ENCODE data around the gene ITGB8.
A peak's percentile ranks its signal among the peaks of the same experiment; 100 is the strongest.
"Not testable (repeated sequence)": the region's sequence is repeated elsewhere in the genome, so short reads cannot be mapped to it uniquely, and the experiment has no call there.

ITGB8 gene

DNA sequence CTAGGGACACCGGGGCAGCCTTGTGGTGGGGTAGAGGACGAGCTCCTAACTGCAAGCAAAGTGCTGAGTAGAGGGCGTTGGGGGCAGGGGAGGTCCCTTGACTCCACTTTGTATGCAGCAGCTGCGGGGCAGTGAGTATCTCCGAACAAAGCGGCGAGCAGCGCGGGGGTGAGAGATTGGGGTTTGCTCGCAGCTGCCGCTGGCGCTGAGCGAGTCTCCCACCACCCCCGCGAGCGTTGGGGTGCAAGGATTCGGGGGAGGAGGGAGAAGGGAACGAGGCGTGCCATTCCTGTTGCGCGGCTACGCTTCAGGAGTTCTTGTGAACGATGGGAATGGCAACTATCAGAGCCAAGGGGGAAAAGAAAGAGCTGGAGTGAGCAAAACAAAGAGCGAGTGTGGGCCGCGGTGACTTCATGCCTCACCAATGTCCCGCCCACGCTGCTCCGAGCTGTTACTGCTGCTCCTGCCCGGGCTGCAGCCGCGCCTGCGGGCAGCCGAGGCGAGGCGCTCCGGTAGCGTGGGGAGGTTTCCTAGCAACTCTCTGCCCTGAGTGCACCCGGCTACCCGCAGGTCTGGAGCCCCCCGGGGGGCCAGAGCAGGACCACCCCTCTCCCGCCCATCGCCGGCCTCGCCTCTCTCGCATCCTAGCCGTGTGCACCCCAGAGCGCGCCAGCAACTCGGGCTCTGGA is at the start of gene ITGB8:
TSS of gene ITGB8 (plus strand) at position 662 of the 689 bp plus-strand sequence. CDS start 907 bp downstream, outside the sequence.
- peak; percentile 90 for DNase-seq (ENCODE audit: low spot score)

DNA sequence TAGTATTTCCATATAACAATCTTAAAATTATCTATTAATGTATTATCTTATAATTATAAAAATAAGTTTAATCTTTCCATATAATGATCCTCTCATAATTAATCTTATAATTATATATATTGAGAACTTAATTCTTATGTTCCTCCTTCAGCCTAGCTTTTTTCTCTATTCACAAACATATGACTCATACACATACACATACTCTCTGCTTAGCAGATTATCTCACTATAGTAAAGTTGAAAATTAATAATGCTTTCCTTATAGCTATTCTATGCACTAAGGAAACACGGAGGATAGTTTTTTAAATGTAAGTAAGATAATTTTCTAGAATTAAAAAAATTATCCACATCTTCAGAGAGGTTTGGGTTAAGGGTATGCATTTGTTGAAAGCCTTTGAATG is 47.7 kb upstream of the ITGB8 start:
- no peak for DNase-seq (ENCODE audit: low spot score)

DNA sequence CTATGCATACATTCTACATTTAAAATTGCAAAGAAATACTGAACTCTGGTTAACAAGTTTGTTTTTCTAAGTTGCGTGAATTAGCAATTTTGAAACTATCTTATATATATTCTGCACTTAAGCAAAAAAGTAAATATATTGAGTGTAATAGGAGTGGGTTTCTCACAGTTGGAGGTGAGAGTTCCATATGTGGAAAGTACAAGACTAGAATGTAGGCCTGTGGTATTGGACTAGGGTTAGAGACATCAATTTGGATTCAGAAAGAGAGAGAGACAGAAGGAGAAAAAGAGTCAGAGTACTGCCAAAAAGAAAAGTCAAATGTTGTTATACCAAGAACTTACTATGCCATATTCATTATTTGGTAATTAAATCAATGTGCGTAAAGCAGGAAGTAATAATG is 47.3 kb upstream of the ITGB8 start:
- no peak for DNase-seq (ENCODE audit: low spot score)

DNA sequence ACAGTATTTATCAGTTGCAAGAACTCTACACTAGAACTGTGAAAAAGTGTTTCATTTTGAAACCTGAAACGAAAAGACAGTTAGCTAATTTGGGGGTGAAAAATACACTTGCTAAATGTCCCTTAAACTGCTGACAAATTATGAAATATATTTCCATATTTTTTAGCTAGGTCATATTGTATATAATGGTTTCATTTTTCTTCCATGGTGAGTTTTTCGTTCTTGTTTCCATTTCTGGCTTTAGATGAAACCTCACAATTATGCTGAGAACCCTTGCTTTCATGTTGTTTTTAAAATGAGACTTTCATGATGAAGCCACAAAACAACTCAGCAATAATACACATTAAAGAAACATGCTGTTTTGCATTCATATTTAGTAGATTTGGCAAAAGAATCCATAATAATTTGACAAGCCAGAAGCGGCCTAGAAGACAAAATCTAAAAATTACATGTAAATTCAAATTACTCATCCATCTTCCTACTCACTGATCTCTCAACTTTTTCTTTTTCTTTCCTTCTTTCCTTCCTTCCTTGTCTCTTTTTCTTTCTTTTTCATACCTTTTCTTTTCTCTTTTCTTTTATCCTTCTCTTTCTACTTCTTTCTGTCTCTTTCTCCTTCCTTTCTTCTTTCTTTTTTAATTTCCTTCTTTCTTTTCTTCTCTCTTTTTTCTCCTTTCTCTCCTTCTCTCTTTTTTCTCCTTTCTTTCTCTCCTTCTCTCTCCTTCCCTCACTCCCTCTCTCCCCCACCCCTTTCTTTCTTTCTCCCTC is 46.5 kb upstream of the ITGB8 start:
- no peak for DNase-seq (ENCODE audit: low spot score)

DNA sequence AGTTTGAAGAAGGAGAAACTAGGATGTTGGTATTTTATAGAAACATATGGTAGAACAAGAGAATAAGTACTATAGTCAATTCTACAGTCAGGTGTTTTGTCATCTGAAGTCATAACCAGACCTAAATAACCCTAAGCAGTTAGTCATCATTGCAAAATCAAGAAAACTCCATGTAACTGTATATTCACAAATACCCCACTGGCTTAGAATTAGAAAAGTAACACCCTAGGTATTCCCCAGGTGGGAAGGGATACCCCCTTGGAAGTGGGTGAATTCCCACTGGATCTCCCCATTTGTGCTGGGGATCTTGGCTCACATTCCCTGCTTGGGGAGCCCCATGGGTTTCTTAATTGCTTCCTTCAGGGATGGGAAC is 45.9 kb upstream of the ITGB8 start:
- no peak for DNase-seq (ENCODE audit: low spot score)

DNA sequence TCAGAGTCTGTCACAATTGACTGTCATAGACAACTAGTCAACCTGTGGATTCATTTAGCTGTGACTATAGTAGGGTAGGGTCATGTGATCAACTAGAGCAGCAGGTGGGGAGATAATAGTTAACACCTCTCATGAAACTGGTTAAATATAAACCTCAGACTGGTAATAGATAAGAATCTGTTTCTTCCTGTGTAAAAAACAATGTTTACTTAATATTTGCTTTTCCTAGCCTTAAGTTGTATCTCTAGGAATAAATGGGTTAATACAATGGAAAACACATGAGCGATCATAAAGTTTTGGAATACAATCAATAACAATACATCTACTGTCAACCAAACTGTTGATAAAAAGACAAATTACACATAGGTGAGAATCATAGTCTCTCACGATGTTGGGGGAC is 43.4 kb upstream of the ITGB8 start:
- DNase-seq (ENCODE audit: low spot score), result no peak

DNA sequence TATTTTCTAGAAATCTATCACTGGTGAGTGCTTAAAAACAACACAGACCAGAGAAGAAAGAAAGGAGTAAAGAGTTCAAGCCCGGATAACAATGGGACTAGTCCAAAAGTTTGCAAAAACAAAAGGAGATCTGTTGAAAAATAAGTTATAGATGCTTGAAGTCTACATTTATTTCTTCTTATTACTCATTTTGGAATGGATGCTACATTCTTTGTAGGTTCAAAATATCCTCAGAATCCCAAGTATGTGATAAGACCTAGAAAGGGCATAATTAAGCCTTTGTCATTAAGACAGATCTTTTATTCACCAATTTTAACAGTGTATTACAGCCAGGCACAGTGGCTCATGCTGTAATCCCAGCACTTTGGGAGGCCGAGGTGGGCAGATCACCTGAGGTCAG is 42.7 kb upstream of the ITGB8 start:
- DNase-seq (ENCODE audit: low spot score), result no peak

DNA sequence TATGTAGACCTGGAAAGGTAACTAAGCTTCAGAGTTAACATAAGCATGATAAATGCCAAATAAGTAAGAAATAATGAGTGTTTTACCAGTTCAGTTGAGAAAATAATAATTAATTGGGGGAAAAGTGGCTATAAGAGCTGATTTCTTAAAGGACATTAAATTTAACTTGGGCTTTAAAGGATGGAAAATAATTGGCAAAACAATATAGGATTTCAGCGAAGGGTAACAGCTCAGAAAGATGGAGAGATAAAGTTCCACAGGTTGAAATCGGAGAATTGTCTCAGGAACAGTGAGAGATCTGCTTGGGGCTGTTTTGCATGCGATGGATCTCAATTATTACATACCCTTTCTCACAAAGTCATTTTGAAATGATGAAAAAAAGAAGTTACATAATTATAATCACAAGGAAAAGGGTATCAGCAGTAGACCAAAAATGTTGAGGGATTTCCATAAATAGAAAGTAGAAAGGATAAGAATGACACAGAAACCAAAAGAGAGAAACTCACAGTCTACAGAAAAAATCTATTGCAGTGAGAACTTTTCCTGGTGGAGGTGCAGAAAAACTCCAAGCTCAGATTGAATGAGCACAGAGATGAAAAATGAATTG is 40.1 kb upstream of the ITGB8 start:
- no peak for DNase-seq (ENCODE audit: low spot score)

DNA sequence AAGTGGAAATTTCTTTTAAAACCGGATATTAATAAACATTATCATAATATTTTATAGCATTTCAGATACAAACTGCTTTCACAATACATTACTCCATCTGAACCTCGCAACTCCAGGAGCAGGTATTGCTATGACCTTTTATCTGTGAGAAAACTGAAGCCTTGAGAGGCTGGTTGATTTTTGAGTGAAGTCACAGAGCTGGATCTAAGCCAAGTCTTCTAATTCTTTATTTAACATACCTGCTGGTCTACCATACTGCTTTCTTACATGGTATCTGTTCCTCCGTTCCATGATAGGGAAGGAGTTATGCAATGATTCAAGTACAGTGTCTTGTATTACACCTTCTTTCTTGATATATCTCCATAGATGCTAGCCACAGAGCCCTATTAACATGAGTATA is 37.4 kb upstream of the ITGB8 start:
- DNase-seq (ENCODE audit: low spot score), result no peak

DNA sequence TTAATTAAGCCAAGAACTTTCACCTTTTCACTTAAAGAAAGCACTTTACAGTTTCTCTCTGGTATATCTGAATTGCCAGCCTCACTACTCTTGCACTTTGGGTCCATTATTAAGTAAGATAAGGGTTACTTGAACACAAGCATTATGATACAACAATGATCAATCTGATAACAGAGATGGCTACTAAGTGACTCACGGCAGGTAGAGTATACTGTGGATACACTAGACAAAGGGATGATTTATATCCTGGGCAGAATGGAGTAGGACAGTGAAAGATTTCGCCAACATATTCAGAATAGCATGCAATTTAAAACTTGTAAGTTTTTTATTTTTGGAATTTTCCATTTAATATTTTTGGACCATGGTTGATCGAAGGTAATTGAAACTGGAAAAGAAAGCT is 34.3 kb upstream of the ITGB8 start:
- no peak for DNase-seq (ENCODE audit: low spot score)

DNA sequence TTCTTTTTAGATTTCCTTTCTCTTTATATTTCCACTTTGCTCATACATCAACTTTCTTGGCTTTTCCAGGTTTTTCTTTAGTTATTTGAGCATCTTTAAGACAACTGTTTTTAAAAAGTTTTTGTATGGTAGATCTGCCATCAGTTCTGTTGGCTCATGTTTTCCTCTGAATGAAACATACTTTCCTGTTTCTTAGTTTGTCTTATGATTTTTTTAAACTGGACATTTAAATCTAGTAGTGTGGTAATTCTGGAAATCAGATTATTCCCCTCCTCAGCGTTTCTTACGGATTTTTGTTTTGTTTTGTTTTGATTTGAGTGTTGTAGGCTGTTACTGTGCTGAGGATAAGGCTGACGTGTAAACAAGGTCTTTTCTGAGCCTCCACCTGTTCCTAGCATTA is 33.8 kb upstream of the ITGB8 start:
- no peak for DNase-seq (ENCODE audit: low spot score)

DNA sequence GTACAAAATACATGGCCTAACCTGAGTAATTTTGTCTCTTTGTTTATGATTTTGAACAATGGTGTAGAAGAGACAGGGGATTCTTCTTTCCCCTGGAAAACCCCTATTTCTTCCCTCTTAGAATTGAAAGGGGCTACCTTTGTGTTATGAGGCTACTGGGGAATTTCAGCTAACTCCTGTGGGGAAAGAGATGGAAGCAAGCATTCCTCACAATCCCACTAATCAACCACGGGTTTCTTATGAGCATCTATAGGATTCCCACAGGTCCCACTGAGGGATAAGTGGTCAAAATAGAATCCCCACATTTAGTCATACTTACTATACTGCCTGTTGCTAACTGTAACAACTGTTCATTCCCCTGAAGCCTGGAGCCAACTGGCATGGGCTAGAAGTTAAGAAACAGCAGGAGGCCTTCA is 32.2 kb upstream of the ITGB8 start:
- no peak for DNase-seq (ENCODE audit: low spot score)

DNA sequence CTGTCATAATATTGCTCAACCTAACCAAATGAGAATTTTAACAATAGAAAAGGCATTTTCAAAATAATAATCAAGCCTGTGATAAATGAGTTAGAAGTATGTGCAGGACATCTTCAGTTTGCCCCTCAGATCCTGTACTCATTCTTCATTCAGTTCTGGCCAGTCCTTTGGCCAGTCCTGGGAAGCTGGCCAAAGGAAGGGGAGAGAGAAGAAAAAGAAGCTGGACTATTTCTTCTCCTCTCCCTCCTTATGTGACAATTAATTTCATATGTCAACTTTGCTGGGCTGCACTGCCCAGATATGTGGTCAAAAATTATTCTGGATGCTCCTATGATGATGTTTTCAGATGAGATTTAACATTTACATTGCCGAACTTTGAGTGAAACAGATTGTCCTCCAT is 31.6 kb upstream of the ITGB8 start:
- no peak for DNase-seq (ENCODE audit: low spot score)

DNA sequence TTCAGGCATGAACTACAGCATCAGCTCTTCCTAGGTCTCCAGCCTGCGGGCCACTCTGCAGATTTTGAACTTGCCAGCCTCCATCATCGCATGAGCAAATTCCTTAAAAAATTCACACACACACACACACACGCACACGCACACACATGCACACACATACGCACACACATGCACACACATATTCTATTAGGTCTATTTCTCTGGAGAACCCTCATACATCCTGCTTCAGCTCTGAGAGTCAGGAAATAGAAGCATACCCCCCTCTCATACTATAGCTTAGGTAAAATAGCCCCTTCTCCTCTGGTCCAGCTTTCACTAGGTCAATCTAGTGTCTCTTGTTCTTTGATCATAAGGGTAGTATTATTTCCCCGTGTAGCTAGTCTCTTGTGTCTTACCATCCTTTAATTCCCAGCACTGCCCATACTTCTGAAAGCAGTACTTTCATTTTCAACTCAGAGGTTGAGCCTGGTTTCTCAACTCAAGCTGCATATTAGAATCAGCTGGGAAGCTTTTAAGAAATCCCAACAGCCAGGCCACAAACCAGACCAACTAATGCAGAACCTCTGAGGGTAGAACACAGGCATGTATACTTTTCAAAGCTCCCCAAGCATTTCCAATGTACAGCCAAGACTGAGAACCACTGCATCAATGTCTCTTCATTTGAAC is 30.9 kb upstream of the ITGB8 start:
- no peak for DNase-seq (ENCODE audit: low spot score)

DNA sequence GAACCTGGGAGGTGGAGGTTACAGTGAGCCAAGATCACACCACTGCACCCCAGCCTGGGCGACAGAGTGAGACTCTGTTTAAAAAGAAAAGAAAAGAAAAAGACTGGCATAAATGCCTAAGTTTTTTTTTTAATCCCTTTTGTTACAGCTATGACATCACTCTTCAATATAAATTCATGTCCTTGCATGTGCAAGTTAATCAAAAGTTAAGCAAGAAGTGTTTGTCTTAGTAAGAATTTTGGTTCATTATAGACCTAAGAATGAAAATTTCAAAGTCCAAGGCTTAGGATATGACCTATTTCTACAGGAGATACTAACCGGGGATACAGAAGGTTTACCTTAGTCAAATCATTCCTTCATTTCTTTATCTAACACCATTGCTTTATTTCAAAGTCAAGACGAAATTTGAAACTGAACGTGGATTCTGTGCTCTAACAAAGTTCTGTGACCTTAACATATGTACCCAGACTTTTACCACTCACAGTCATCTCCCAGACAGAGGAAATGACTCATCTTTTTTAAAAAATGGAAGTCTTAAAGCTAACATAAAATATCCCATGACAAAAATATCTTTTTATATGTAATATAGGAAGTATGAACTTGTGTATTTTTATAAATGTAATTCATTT is 29.3 kb upstream of the ITGB8 start:
- DNase-seq (ENCODE audit: low spot score), result no peak

DNA sequence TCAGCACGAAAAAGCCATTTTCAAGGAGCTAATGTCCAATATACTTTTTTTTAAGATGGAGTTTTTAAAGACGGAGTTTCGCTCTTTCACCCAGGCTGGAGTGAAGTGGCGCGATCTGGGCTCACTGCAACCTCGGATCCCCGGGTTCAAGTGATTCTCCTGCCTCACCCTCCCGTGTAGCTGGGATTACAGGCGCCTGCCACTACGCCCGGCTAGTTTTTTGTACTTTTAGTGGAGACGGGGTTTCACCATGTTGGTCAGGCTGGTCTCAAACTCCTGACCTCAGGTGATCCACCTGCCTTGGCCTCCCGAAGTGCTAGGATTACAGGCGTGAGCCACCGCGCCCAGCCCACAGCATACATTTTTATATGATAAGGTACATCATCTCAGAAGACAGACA is 28.4 kb upstream of the ITGB8 start:
- not testable (repeated sequence) for DNase-seq (ENCODE audit: low spot score)

DNA sequence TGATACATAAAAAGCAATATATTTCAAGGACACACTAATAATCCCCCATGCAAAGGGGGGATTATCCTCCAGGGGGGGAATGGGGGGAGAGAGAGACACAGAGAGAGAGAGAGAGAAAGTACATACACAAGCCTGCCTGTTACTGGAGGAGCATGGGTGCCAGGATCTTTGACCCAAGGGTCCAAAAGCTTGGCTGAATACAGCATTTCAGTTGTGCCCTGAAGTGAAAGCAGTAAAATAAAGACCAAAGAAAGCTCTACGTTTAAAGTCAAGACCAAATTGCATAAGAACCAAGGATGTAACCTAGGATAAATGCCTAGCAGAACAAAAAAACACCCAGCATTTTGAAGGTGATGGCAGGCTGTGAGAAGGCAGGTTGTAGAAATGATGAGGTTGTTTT is 27.8 kb upstream of the ITGB8 start:
- DNase-seq (ENCODE audit: low spot score), result no peak

DNA sequence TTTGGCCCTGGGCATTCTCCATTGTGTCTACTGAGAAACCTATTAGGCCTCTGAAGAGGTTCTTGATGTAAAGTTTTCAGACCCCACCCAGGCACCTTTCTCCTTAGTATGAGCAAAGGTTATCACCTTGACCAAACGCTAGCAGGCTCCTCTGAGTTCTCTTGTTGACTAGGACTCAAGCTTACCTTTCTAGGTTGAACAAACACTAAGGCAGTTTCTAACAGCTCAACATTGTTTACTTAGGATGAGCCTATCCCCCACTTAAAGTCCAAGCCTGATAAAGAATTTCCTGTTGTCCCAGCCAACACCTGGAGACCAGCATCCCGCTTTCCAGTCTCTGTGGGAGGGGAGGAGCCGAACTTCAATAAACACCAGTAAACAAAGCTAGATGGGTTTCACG is 26.3 kb upstream of the ITGB8 start:
- no peak for DNase-seq (ENCODE audit: low spot score)

DNA sequence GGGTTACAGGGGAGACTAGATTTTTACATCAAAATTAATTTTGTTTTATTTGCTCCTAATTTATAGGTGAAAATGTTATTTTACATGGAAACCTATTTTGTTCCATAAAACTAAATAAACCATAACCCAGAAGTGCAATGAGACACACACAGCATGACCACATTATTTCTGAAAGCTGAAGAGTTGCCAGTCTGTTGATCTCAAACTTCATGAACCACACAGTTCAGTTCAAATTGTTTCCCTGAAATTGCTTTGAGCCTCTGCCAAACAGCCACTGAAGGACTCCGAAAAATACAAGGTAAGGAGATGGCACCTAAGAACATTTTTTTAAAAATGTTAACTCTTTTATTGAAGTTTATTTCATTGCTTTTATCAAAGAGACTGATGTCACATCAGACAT is 25.0 kb upstream of the ITGB8 start:
- no peak for DNase-seq (ENCODE audit: low spot score)

DNA sequence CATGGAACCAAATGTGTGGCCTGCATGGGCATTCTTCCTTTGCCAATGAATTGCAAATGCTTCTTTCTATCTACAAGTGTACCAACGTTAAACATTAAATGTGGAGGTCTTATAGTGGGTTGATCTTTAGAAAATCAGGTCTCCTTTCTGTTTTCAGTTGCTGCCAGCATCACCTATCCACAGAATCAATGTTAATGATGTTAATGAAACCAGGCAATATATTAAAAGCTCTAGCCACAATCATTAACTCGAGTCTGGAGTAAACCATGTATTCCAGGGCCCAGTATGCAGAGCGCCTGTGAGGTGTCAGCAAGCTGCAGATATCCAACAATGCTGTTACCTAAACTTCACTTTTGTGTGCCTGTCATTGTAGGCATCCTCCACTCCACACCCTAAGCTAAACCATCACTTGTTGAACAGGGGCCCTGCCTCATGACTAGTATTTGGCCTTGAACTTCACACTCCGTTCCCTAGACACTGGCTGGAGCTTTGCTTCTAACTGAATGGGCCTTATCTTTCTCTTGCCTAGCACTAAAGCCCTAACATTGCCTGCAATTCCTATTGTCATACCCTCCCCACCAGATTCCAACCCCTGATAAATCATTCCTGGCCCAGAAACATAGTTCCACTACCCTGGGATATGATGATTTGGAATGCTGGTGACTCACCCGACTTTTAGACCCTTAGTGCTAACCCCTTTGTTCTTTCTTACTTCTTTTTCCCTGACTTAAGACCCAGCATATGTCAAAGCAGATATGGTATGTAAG is 24.3 kb upstream of the ITGB8 start:
- no peak for DNase-seq (ENCODE audit: low spot score)

DNA sequence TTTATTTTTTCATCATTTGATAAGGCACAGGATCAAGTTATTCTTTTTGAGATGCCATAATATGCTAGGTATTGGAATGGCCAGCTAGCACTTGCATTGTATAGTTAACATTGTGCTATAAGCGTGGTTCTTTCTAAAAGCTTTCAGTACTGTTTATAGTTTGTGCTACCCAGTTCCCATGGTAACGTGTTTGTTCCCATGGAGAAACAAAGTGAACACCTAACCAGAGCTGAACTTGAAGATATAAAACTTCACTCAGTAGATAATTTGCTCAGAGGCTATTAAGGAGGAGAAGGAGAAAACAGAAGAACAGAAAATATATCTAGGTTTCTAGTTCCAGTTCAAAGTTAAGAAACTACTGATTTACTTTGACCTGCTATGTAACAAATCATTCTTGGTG is 23.6 kb upstream of the ITGB8 start:
- no peak for DNase-seq (ENCODE audit: low spot score)

DNA sequence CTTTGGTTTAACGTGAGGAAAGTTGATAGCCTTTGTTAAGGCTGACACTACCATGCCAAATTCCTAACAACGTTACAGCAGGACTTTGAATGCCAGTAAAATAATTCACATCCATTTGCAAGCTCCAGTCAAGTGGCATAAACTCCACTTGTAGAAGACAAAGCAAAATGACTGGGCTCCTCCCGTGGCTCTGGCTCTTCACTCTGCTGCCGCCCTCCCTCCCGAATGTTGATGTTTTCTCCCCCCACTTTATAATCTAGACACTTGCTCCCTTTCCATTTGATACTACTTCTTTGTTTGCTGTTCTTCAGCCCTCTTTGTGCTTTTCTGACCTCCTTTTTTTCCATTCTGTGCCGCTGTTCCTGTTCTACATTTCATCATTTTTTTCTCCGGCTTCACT is 22.8 kb upstream of the ITGB8 start:
- no peak for DNase-seq (ENCODE audit: low spot score)
